Measurements from ENCODE around the gene TEC.

The TEC gene

GRCh38 chr4:48216563-48216962, 53.1 kb downstream of the TEC start:
- DNase-seq (ENCODE audit: extremely low read depth, low read depth), result no peak
- no peak for TF ChIP-seq CTCF (IDR thresholded peaks at IDR 0.05; ENCODE audit: low read depth, low read length, missing control alignments)
- H3K4me3 ChIP-seq (replicated peaks; ENCODE audit: low read depth, low read length), result no peak overlapping the region

GRCh38 chr4:48215977-48216376, 53.7 kb downstream of the TEC start:
- no peak overlapping the region for H3K4me3 ChIP-seq (replicated peaks; ENCODE audit: low read depth, low read length)
- DNase-seq (ENCODE audit: extremely low read depth, low read depth), result no peak
- no peak for TF ChIP-seq CTCF (IDR thresholded peaks at IDR 0.05; ENCODE audit: low read depth, low read length, missing control alignments)

GRCh38 chr4:48212165-48212564, 57.5 kb downstream of the TEC start:
- no peak for DNase-seq (ENCODE audit: extremely low read depth, low read depth)
- no peak for TF ChIP-seq CTCF (IDR thresholded peaks at IDR 0.05; ENCODE audit: low read depth, low read length, missing control alignments)
- H3K4me3 ChIP-seq (replicated peaks; ENCODE audit: low read depth, low read length), result no peak overlapping the region

GRCh38 chr4:48210966-48211328, 58.7 kb downstream of the TEC start:
- H3K4me3 ChIP-seq (replicated peaks; ENCODE audit: low read depth, low read length), result no peak overlapping the region
- TF ChIP-seq CTCF (IDR thresholded peaks at IDR 0.05; ENCODE audit: low read depth, low read length, missing control alignments), result no peak
- no peak for DNase-seq (ENCODE audit: extremely low read depth, low read depth)

- no peak for DNase-seq (ENCODE audit: extremely low read depth, low read depth)
- no peak for TF ChIP-seq CTCF (IDR thresholded peaks at IDR 0.05; ENCODE audit: low read depth, low read length, missing control alignments)
Measured at GRCh38 chr4:48205626-48206025, 64.0 kb downstream of the TEC start.

GRCh38 chr4:48205107-48205506, 64.5 kb downstream of the TEC start:
- H3K4me3 ChIP-seq (replicated peaks; ENCODE audit: low read depth, low read length), result no peak overlapping the region
- DNase-seq (ENCODE audit: extremely low read depth, low read depth), result no peak
- TF ChIP-seq CTCF (IDR thresholded peaks at IDR 0.05; ENCODE audit: low read depth, low read length, missing control alignments), result no peak

More at GRCh38 chr4:48205626-48206025, 64.0 kb downstream of the TEC start:
- no peak overlapping the region for H3K4me3 ChIP-seq (replicated peaks; ENCODE audit: low read depth, low read length)

GRCh38 chr4:48203819-48204218, 65.8 kb downstream of the TEC start:
- no peak overlapping the region for H3K4me3 ChIP-seq (replicated peaks; ENCODE audit: low read depth, low read length)
- DNase-seq (ENCODE audit: extremely low read depth, low read depth), result no peak
- no peak for TF ChIP-seq CTCF (IDR thresholded peaks at IDR 0.05; ENCODE audit: low read depth, low read length, missing control alignments)
